Skeletal muscle cell (primary cell): ENCODE data around the gene SPX.

ENCODE experiments used
- DNase-seq: peaks from one replicate; pipeline ENCODE4 v3.0.0-alpha.2; 2010; ENCODE audit warnings: low read depth
- H3K4me3 ChIP-seq: 2 replicates; pipeline ENCODE4 v1.5.1; 2011; ENCODE audit warnings: low read depth, mild to moderate bottlenecking, control low read depth, low read length, moderate library complexity

Gene SPX

GRCh38 chr12:21526053-21526452 is at the start of gene SPX:
Gene SPX, plus strand, starts transcription at chr12:21526296. Its CDS starts 177 bp downstream, at chr12:21526473.
- H3K4me3 ChIP-seq: peak within 1 kb of the TSS; percentile 67
- DNase-seq: peak; percentile 31

- DNase-seq: peak; percentile 33
- no peak overlapping the region for H3K4me3 ChIP-seq
Observed at GRCh38 chr12:21476949-21477348, 49.1 kb upstream of the SPX start.

GRCh38 chr12:21478756-21479455 is 47.2 kb upstream of the SPX start:
- DNase-seq: no peak
- H3K4me3 ChIP-seq: no peak overlapping the region

GRCh38 chr12:21483531-21483930 is 42.6 kb upstream of the SPX start:
- no peak overlapping the region for H3K4me3 ChIP-seq
- DNase-seq: no peak

- DNase-seq: no peak
- no peak overlapping the region for H3K4me3 ChIP-seq
Observed at GRCh38 chr12:21485998-21486397, 40.1 kb upstream of the SPX start.

GRCh38 chr12:21499765-21500164 is 26.3 kb upstream of the SPX start:
- no peak for DNase-seq
- peak overlapping the region; percentile 15 for H3K4me3 ChIP-seq

- DNase-seq: no peak
- peak overlapping the region; percentile 99 for H3K4me3 ChIP-seq
Observed at GRCh38 chr12:21500786-21501257, 25.3 kb upstream of the SPX start.

GRCh38 chr12:21501258-21502163 is 24.6 kb upstream of the SPX start, which contains the start of the genes GOLT1B and RECQL:
Gene GOLT1B, plus strand, starts transcription at chr12:21501789. Its CDS starts 135 bp downstream, at chr12:21501924.
Gene RECQL, minus strand, starts transcription at chr12:21501635. Its CDS starts 2,065 bp downstream, at chr12:21499570.
- peak within 1 kb of the TSS; percentile 99 for H3K4me3 ChIP-seq
- peak; percentile 96 for DNase-seq

GRCh38 chr12:21502164-21502496 is 24.0 kb upstream of the SPX start:
- DNase-seq: no peak
- peak overlapping the region; percentile 99 for H3K4me3 ChIP-seq

GRCh38 chr12:21502872-21503271 is 23.2 kb upstream of the SPX start:
- H3K4me3 ChIP-seq: peak overlapping the region; percentile 99
- DNase-seq: no peak

- no peak overlapping the region for H3K4me3 ChIP-seq
- no peak for DNase-seq
Observed at GRCh38 chr12:21505888-21506287, 20.2 kb upstream of the SPX start.

- DNase-seq: no peak
- no peak overlapping the region for H3K4me3 ChIP-seq
Observed at GRCh38 chr12:21507849-21508248, 18.2 kb upstream of the SPX start.

- DNase-seq: no peak
- no peak overlapping the region for H3K4me3 ChIP-seq
Observed at GRCh38 chr12:21509768-21510167, 16.3 kb upstream of the SPX start.

- H3K4me3 ChIP-seq: no peak overlapping the region
- DNase-seq: no peak
Observed at GRCh38 chr12:21516281-21516680, 9.8 kb upstream of the SPX start.

- no peak overlapping the region for H3K4me3 ChIP-seq
- DNase-seq: no peak
Observed at GRCh38 chr12:21518451-21518850, 7.6 kb upstream of the SPX start.

- DNase-seq: no peak
- H3K4me3 ChIP-seq: no peak overlapping the region
Observed at GRCh38 chr12:21521541-21521940, 4.6 kb upstream of the SPX start.

GRCh38 chr12:21523148-21523547 is 2.9 kb upstream of the SPX start:
- DNase-seq: no peak
- H3K4me3 ChIP-seq: no peak overlapping the region

GRCh38 chr12:21526721-21527345 is 737 bp downstream of the SPX start:
- H3K4me3 ChIP-seq: peak overlapping the region; percentile 67
- DNase-seq: no peak

- peak; percentile 15 for DNase-seq
- peak overlapping the region; percentile 67 for H3K4me3 ChIP-seq
Observed at GRCh38 chr12:21527451-21528180, 1.5 kb downstream of the SPX start.
